GM18907 (cell line): ENCODE results near the gene GP9.

Experiments
- ATAC-seq: cut with Tn5 transposase; IDR thresholded peaks from one replicate; pipeline ENCODE4 v1.9.1; 2021; ENCODE audit warnings: mild to moderate bottlenecking, moderate library complexity; ENCODE audit not compliant: unreplicated experiment

Gene GP9

DNA sequence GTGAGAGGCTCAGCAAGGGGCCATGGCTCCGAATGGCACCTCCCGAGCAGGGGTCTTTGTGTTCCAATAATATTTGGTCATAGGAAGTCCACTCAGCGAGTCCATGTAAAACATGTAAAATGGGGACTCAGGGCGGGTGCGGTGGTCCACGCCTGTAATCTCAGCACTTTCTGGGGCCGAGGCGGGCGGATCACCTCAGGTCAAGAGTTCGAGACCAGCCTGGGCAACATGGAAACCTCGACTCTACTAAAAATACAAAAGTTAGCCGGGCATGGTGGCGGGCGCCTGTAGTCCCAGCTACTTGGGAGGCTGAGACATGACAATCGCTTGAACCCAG is 33.1 kb upstream of the GP9 start:
- ATAC-seq = no peak

DNA sequence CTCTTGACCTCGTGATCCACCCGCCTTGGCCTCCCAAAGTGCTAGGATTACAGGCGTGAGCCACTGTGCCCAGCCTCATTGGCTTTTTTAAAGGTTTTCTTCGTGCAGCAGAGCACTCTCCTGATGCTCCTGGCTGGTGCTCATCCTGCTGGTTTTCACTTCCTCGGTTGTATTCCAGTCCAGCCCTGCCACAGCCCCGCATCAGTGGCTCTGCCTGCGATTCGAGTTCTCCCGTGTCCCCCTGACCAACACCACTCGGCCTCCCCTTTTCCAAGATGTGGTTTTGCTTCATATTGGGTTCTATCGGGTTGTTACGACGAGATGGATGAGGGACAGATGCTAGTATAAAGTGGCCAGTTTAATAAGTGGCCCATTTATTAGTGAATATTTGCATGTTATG is 31.7 kb upstream of the GP9 start:
- ATAC-seq = no peak

DNA sequence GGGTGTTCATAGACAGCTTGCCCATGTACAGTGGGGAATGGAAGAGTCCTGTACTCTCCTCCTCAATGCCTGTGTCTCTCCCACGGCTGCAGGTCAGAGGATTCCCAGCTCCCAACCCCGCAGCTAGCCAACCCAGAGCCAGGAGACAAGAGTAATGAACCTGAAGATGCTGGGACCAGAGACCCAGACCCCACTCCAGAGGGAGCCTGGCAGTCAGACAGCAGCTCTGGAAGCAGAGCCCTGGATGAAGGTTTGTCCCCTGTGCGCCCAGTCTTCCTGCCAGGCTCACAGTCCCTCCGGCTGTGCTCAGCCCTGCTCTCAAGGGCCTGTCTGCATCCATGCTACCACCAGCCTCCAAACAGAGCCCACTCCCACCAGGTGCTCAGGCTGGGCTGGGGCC is 30.0 kb upstream of the GP9 start:
- no peak for ATAC-seq

DNA sequence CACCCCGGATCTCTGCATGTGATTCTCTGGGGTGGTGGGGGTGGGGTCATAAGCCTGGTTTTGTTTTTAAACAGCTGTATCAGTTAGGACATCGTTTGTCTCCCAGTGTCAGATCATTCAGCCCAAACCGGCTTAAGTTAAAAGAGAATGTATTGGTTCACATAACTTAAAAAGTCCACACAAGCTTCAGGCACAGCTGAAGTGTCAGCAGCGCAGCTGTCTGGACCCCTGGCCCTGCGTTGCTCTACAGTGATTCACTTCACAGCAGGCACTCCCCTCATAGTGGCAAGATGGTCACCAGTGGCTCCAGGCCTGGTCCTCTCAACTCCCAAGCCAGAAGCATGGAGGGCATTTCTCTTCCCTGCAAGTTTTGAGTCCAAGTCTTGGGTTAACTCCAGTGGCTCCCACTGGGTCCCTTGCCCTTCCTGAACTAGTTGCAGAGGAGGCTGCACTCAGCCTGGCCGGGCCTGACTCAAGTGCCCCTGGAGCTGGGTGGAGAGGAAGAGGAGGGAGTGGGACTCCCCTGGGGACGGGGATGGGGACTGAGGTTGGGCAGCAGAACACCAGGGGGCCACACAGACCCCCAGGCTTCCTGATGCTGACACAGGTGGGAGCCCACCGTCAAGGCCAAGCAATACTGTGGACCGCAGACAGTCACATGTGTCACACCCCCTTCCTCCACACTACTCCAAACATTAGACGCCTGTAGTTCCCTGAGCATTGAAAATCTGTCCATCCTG is 28.9 kb upstream of the GP9 start:
- no peak for ATAC-seq

DNA sequence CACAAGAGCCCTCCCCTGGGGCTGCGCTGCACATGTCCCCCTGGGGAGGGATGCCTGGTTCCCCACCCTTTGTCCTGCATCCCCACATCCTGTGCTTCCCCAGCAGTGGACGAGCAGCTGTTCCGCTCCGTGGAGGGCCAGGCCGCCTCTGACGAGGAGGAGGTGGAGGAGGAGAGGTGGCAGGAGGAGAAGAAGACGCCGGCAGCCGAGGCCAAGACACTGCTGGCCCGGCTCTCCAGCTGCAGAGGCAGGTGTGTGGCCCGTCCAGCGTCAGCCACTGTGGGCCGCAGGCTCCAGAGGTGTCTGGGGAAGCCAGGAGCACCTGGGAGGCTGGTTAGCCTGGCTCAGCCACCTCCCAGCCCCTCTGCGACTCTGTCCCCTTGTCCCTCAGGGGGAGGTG is 27.9 kb upstream of the GP9 start:
- ATAC-seq = no peak

DNA sequence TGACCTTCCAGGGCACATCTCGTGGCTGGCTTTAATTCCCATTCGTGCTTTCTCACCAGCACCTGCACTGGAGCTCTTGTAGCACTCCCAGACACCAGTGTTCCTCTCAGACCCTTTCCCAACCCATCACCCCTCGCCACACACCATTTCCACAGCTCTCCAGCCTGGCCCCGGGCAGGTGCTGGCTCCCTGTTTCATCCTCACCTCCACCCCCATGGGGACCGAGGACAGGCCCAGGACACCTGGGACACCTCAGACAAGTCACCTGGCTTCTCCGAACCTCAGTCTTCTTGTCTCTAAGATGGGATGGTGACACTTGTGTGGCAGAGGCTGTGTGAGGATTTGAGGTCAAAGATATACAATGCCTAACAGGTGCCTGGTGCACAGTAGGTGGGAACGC is 27.4 kb upstream of the GP9 start:
- no peak for ATAC-seq

DNA sequence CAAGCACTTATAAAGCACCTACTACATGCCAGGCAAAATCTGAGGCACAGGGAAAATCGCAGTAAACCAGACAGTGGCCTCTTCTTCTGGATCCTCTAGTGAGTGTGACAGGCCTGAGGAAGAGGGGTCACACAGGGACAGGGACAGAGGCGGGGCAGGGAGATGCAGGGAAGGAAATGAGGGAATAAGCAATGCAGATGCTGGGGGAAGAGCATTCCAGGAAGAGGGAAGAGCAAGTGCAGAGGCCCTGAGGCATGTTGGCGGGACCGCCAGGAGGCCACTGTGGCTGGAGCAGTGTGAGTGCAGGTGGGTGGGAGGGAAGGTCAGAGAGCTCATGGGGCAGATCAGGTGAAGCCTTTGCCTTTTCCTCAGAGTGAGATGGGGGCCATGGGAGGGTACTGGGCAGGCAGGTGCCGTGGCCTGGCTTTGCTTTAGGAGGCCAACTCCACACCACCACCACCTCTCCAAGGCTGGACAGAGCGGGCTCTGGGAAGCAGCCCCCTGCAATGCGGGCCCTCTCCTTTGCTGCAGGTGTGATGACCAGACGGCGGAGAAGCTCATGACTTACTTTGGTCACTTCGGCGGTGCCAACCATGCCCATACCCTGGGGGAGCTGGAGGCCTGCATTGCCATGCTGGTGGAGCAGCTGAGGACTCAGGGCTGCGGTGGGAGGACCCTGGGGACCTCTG is 26.8 kb upstream of the GP9 start:
- ATAC-seq = no peak

DNA sequence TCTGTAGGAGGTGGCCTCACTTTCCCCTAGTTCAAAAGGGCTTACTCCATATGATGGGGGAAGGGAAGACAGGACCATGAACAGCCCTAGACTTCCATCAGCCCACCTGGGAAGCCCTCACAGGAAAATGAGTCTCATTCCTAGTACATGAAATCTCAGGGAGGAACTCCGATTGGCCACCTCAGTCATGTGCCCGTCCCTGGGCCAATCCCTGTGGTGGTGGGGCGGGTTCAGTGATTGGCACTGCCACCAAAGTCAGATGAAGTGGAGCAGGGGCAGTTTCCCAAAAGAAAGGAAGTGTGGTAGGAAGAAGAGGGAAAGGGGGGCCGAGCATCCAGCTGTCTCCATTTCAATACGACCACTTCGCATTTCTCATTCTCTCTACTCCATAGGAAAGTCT is 25.9 kb upstream of the GP9 start:
- ATAC-seq = no peak

DNA sequence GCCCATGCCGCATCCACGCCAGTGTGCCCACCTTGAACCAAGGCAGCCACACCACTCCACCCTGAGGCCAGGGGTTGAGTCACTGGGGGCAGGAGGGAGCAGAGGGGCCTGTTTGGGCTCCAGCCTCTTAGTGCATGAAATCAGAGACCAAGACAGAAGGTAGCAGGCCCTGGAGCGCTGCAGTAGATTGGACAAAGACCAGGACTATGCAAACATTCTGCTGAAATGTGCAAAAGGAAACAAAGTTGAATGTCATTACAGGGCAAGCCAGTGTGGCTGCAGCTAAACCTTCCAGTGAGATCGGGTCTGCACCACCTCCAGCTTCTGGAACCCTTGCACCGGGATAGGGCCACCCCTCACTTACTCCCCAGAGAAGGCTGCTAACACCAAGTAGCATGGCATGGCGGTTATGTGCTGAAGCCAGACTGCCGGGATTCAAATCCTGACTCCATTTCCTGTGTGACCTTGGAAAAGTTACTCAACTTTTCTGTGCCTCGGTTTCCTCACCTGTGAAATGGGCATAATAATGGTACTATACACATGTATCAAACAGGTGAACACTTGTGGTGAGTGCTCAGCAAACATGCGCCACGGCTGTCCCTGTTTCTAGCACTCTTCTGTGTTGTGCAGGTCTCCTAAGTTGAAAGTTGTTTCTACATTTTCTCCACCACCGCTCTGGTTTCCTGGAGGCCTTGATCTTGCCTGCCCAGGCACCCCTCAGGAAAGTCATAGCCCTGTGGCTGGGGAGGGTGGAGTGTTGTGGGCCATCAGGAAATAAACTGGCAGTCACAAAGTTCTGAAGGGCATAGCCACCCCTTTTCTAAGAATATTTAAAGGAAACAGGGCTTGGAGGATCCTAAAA is 25.0 kb upstream of the GP9 start:
- ATAC-seq = no peak

DNA sequence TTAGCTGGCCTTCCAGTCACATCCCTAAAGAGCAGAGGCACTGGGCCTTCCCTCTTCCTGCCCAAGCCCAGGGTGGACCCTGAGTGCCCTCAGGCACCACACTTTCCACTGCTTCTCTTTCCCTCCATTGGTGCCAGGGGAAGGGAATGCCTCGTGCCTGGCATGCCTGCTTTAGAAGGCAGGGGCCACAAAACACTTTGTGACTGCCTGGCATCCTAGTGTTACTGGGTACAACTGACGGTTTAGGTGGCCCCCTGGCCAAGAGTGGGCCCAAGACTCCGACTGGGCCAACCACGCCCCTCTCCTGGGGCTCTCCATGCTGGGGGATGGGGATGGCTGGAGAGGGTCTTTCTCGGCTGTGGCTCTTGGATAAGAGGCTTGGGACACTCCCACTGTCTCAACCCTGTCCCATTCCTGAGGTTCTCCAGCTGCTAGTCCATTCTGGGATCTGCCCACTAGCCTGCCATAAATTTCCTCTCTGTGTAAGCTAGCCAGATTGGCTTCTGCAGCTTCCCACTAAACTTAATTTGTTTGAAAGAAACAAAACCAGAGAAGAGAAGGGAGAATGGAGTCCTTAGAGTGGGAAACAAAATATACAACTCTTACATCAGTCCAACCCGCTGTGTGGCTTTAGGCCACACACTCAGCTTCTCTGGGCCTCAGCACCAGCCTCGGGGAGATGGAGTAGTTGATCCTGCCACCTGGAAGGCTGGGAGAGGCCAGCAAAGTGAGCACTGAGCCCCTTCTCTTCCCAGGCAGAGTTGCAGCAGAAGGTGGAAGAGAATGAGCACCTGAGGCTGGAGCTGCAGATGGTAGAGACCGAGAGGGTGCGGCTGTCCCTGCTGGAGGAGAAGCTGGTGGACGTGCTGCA is 24.1 kb upstream of the GP9 start:
- no peak for ATAC-seq

DNA sequence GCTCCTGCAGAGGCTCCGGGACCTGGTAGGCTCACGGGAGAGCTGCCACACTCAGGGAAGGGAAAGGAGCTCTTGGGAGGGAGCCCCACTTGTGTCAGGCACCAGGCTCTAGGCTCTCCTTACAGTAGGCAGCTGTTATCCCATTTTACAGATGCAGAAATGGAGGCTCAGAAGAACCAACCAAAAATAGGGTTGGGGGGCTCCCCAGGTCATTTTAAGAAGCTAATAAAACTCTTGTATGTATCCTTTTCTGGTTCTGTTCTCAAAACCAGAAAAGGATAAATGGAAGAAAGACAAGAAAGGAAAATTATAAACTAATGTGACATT is 23.5 kb upstream of the GP9 start:
- no peak for ATAC-seq

DNA sequence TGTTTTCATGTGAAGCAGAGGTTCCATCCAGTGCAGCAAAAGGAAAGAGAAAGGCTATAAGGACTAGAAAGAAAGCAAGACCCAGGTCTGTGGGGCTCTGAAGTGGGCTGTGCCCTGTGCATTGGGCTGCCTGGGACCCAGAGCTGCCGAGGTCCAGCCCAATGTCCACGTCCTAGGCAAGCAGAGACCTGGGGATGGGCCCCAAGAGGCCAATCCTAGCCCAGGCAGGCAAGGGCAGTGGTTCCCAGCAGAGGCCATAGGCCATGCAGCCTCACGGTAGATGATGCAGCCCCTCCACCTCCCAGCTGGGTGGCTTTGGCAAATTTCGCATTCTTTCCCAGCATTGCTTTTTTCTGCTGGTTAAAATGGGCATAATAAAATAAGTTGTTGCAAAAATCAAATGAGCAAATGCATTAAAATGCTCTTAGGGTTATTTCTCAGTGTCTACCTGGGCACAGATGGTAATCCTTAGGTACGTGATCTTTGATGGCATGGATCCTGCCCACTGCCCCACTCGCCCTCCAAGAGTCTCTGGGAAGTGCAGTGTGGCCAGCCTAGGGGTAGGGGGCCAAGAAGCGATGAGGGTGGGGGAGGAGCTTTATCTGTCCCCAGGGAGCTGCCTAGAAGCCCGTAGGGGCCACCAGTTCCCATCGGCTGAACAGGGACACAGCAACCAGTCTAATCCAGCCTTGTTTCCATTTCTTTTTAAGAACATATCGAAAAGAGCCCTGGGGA is 22.3 kb upstream of the GP9 start:
- ATAC-seq = no peak

DNA sequence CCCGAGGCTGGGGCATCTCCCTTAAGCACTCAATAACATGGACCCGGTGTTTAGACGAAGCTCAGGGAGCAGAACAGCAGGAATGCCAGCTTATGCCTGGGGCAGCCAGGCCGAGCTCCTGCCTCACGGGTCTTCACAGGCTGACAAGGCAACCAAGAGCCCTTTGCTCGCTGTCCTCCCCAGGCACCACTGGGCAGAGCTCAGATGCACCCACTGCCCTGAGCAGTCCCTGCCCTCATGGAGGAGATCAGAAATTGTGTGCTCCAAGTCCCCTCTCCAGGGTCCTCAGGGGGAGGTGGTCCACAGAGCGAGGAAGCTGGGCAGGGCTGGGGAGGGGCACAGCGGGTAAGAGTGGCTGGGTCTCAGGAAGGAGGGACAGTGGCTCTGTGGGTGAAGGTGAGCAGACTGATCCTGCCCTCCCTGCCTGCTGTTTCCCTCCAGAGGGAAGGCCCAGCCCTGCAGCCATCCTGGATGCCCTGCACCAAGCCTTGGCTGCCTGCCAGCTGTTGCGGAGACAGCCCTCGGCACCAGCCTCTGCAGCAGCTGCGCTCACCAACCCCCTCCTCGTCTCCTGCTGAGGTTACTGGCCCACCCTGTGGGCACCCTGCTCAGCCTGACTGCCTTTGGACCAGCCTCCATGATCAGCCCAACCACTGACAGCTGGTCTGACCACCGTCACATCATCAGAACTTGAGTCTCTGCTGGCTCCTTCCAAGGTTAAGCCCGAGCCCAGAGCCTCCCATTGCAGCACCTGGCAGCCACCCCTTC is 21.1 kb upstream of the GP9 start:
- no peak for ATAC-seq

DNA sequence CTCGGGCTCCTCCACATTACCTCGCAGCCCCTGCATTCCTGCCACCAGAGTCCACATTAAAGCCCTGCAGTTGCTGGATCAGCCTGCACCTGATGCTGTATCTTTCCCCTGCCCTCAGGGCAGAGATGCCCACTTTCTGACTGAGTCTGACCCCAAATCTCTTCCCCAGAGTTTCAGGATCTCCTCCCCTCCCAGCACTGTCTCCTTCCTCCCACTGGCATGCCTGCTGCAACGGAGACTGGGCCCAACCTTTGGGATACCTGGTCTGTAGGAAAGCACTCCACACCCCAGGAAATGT is 20.6 kb upstream of the GP9 start:
- no peak for ATAC-seq

DNA sequence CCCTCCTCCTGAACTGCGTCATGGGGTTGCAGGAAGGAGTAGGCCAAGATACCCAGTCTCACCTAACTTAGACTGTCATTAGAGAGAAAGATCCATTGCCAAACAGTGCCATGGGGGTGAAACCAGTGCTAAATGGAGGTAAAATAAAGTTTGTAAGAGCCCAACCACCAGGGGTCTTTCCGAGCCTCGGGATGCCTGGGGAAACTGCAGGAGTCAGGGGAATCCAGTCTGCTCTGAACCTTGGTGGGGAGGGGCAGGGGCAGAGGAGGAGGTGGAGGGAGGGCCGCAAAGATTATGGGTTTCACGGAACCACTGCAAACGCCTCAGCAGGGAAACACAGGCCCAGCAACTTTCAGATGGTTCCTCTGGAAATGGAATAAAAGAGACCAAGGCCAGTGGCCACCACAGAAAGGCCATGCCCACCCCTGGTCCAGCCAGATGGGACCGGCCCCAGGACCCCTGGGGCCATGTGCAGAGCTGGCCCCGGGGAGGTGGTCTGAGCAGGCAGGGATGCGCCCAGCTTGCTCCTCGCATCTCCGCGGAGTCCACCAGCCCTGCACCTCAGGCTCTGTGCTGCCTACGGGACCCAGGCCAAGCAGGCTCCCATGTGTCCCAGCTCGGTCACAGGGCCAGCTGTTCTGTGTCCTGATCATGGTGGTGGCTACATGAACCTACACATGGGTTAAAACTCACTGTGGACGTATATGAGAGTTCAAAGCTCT is 19.8 kb upstream of the GP9 start:
- ATAC-seq = no peak

DNA sequence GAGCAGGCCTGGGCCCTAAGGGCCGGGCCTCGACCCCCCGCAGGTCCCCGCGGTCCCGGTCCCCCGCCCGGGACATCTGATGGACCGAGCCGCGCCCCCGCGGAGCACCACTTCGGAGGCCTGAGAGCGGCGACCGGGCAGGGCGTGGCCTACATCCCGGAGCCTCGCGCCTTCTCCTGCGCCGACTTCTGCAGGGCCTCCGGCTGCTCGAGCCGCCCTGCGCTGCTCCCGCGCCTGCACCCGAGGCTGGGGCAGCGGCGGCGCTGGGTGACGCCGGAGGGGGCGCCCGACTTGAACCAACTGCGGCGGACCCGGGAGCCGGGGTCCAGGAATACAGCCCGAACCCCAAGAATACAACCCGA is 14.9 kb upstream of the GP9 start:
- no peak for ATAC-seq

DNA sequence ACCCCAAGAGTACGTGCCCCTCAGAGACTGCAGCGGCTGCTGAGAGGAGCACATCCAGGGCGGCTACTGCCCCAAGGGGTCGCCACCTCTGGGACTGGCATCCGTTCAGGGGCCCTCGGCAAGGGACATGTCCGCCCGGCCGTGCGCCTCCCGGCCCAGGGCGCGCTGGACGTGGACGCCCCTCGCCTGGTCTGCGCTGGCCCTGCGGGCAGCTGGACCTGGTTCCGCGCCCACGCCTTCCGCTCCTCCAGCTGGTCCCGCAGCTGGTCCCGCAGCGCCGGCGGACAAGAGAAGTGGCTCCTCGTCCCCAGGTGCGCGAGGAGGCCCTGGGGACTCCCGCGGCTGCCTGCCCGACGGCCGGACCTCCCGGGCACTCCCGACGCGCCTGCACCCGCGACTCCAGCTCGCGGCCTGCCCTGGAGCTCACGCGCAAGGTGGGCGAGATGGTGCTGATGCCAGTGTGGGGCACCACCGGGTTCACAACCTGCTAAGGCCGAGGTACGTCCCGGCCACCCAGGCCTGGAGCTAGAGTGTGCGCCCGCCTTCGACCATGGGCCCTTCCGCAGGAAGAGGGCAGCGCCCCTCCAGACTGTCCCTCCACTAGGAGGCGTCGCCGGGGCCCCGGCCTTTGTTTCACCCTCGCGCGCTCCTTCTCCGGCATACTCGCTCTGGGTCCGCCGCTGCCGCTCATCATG is 14.4 kb upstream of the GP9 start:
- ATAC-seq = no peak

DNA sequence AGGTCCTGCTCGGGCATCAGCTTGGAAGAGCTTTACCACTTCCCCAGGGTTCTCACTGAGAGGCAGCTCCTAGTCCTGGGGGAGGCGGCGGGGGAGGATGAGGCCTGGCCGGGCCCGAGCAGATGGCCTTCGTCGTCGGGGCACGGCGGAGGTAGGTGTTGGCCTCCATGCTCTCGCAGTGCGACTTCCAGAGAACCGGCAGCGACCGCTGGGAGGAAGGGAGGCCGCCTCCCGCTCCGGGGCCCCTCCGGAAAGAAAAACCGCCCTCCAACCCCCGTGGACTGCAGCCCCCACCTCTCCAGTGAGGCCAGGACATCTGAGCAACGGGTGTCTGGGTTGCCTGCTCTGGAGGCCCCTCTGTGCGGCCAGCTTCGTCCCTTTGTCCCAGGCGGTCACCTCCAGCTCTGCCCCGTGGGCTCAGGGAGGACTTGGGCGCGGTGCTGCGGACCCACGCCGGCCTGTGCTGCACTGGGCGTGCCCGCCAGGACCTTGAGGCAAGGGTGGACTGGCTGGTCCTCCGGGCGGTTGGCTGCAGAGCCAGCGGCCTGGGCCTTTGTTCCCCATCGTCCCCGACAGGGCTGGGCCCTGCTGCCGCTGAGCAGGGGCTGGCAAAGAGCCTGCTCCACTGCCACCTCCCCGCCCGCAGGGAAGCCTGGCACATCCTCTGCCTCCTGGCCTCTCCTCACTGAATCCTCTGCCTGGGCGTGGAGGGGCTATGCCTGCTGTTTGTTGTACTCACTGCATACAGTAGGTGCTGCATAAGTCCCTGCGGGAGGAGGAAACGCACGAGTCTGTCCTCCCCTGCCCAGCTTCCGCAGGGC is 13.6 kb upstream of the GP9 start:
- no peak for ATAC-seq
